HG02759 (cell line): Measurements from ENCODE around the gene KY.

Source experiments
- ATAC-seq: cut with Tn5 transposase; IDR thresholded peaks from one replicate; pipeline ENCODE4 v1.9.1; 2021; ENCODE audit warnings: mild to moderate bottlenecking, moderate library complexity; ENCODE audit not compliant: unreplicated experiment

Gene KY

GRCh38 chr3:134620476-134621115 lies 30.2 kb downstream of the KY start:
- ATAC-seq: no peak

- ATAC-seq: no peak
These were observed 30.9 kb downstream of the KY start for GRCh38 chr3:134619884-134620445.

GRCh38 chr3:134619301-134619615 lies 31.6 kb downstream of the KY start:
- no peak for ATAC-seq

GRCh38 chr3:134618478-134619300 lies 32.1 kb downstream of the KY start:
- no peak for ATAC-seq

- no peak for ATAC-seq
These were observed 33.0 kb downstream of the KY start for GRCh38 chr3:134617608-134618477.

GRCh38 chr3:134615743-134616142 lies 35.1 kb downstream of the KY start:
- ATAC-seq: no peak

- no peak for ATAC-seq
These were observed 35.9 kb downstream of the KY start for GRCh38 chr3:134614955-134615354.

GRCh38 chr3:134613006-134613520 lies 37.8 kb downstream of the KY start:
- ATAC-seq: no peak

- ATAC-seq: no peak
These were observed 39.3 kb downstream of the KY start for GRCh38 chr3:134611516-134611915.

- ATAC-seq: no peak
These were observed 40.1 kb downstream of the KY start for GRCh38 chr3:134610432-134611385.

- no peak for ATAC-seq
These were observed 40.9 kb downstream of the KY start for GRCh38 chr3:134609821-134610431.

- no peak for ATAC-seq
These were observed 41.9 kb downstream of the KY start for GRCh38 chr3:134608771-134609435.

- ATAC-seq: no peak
These were observed 42.6 kb downstream of the KY start for GRCh38 chr3:134608023-134608770.

GRCh38 chr3:134607054-134608022 lies 43.5 kb downstream of the KY start:
- no peak for ATAC-seq

GRCh38 chr3:134606033-134607025 lies 44.5 kb downstream of the KY start:
- no peak for ATAC-seq

- no peak for ATAC-seq
These were observed 45.3 kb downstream of the KY start for GRCh38 chr3:134605556-134605955.
